Osteoblast (primary cell): ENCODE results near the gene CHMP4B. TPM values are rescaled to one million over a fixed set of nuclear protein-coding genes. Genes with fewer than 3 reads are reported as not detected.

ENCODE experiments used
- DNase-seq: peaks from one replicate; pipeline ENCODE4 v3.0.0; 2011; ENCODE audit warnings: low spot score, mixed read lengths; ENCODE audit not compliant: insufficient read length; ENCODE audit errors: missing footprints
- H2AFZ ChIP-seq: 2 replicates; pipeline ENCODE4 v1.6.0; 2011; ENCODE audit warnings: mild to moderate bottlenecking, low read length
- H3K27ac ChIP-seq: 2 replicates; pipeline ENCODE4 v1.5.1; 2011; ENCODE audit warnings: mild to moderate bottlenecking, low read depth, low read length, moderate library complexity
- H3K27me3 ChIP-seq: 2 replicates; pipeline ENCODE4 v1.6.0; 2012; ENCODE audit warnings: mild to moderate bottlenecking, control low read depth, inconsistent platforms, low read length, moderate library complexity; ENCODE audit not compliant: insufficient read depth
- H3K36me3 ChIP-seq: 2 replicates; pipeline ENCODE4 v1.5.1; 2011; ENCODE audit warnings: mild to moderate bottlenecking, low read length, control low read depth, moderate library complexity; ENCODE audit not compliant: insufficient read depth
- H3K4me1 ChIP-seq: 2 replicates; pipeline ENCODE4 v1.5.1; 2011; ENCODE audit warnings: mild to moderate bottlenecking, low read length, control low read depth, moderate library complexity; ENCODE audit not compliant: insufficient read depth
- H3K4me2 ChIP-seq: 2 replicates; pipeline ENCODE4 v1.6.0; 2011; ENCODE audit warnings: mild to moderate bottlenecking, low read length; ENCODE audit not compliant: insufficient read depth
- H3K4me3 ChIP-seq: fragments of 200-600 bp; sonication (generic); 3 replicates; pipeline ENCODE4 v1.5.1; 2012; ENCODE audit warnings: mild to moderate bottlenecking, low read length, inconsistent platforms; ENCODE audit not compliant: insufficient read depth
- H3K79me2 ChIP-seq: 2 replicates; pipeline ENCODE4 v1.6.0; 2012; ENCODE audit warnings: mild to moderate bottlenecking, low read length, control low read depth, inconsistent platforms; ENCODE audit not compliant: insufficient read depth
- H3K9me3 ChIP-seq: 2 replicates; pipeline ENCODE4 v1.5.1; 2011; ENCODE audit warnings: low read depth, low read length, control low read depth
- H4K20me1 ChIP-seq: 2 replicates; pipeline ENCODE4 v1.6.0; 2012; ENCODE audit warnings: mild to moderate bottlenecking, low read length, control low read depth; ENCODE audit not compliant: insufficient read depth
- CTCF ChIP-seq: IDR thresholded peaks from 2 replicates; pipeline ENCODE4 v1.5.1; 2011; ENCODE audit warnings: mild to moderate bottlenecking, low read depth, low read length, moderate library complexity; ENCODE audit errors: extremely low read depth
- total RNA-seq: library from RNA; depleted of rRNA; stranded (reverse); fragments of >200 nt; gene quantifications from 2 replicates; pipeline ENCODE4 v1.2.3, GENCODE V29; 2012

The CHMP4B gene
- total RNA-seq, 1 donor, result 40.9 TPM

GRCh38 chr20:33828326-33828844, 17.2 kb downstream of the CHMP4B start:
- no peaks in the 10 kb centered on the region for H3K27me3 ChIP-seq
- H3K4me2 ChIP-seq, result no peak overlapping the region
- no peak overlapping the region for H3K4me3 ChIP-seq
- peaks cover 100% of the 10 kb centered on the region for H3K79me2 ChIP-seq
- H3K4me1 ChIP-seq, result peaks cover 6% of the 10 kb centered on the region
- H3K9me3 ChIP-seq, result no peaks in the 10 kb centered on the region
- H4K20me1 ChIP-seq, result peaks cover 93% of the 10 kb centered on the region
- no peak overlapping the region for H2AFZ ChIP-seq
- DNase-seq, result no peak
- no peak overlapping the region for H3K27ac ChIP-seq
- no peak for TF ChIP-seq CTCF
- H3K36me3 ChIP-seq, result peaks cover 5% of the 10 kb centered on the region

- no peaks in the 10 kb centered on the region for H3K9me3 ChIP-seq
- no peak overlapping the region for H3K4me3 ChIP-seq
- peaks cover 6% of the 10 kb centered on the region for H3K4me1 ChIP-seq
- H3K4me2 ChIP-seq, result no peak overlapping the region
- peaks cover 93% of the 10 kb centered on the region for H4K20me1 ChIP-seq
- no peaks in the 10 kb centered on the region for H3K27me3 ChIP-seq
- H2AFZ ChIP-seq, result no peak overlapping the region
- H3K79me2 ChIP-seq, result peaks cover 100% of the 10 kb centered on the region
- peaks cover 5% of the 10 kb centered on the region for H3K36me3 ChIP-seq
- no peak for TF ChIP-seq CTCF
- no peak for DNase-seq
- H3K27ac ChIP-seq, result no peak overlapping the region
Measured at GRCh38 chr20:33828967-33829560, 17.9 kb downstream of the CHMP4B start.

GRCh38 chr20:33829636-33830035, 18.5 kb downstream of the CHMP4B start:
- H3K9me3 ChIP-seq, result no peaks in the 10 kb centered on the region
- H3K36me3 ChIP-seq, result peaks cover 5% of the 10 kb centered on the region
- H3K27ac ChIP-seq, result no peak overlapping the region
- H3K4me1 ChIP-seq, result peaks cover 6% of the 10 kb centered on the region
- TF ChIP-seq CTCF, result no peak
- no peak overlapping the region for H2AFZ ChIP-seq
- no peaks in the 10 kb centered on the region for H3K27me3 ChIP-seq
- no peak overlapping the region for H3K4me2 ChIP-seq
- H3K4me3 ChIP-seq, result no peak overlapping the region
- peaks cover 100% of the 10 kb centered on the region for H3K79me2 ChIP-seq
- peaks cover 93% of the 10 kb centered on the region for H4K20me1 ChIP-seq
- DNase-seq, result no peak

- H3K79me2 ChIP-seq, result peaks cover 100% of the 10 kb centered on the region
- no peak for TF ChIP-seq CTCF
- H3K4me3 ChIP-seq, result no peak overlapping the region
- no peak overlapping the region for H2AFZ ChIP-seq
- no peak overlapping the region for H3K27ac ChIP-seq
- peaks cover 6% of the 10 kb centered on the region for H3K4me1 ChIP-seq
- H3K9me3 ChIP-seq, result no peaks in the 10 kb centered on the region
- H3K36me3 ChIP-seq, result peaks cover 5% of the 10 kb centered on the region
- H3K27me3 ChIP-seq, result no peaks in the 10 kb centered on the region
- H4K20me1 ChIP-seq, result peaks cover 93% of the 10 kb centered on the region
- DNase-seq, result no peak
- H3K4me2 ChIP-seq, result no peak overlapping the region
Measured at GRCh38 chr20:33830371-33830770, 19.2 kb downstream of the CHMP4B start.
